Pulmonary artery endothelial cell (primary cell): ENCODE measurements around the gene OSER1. TPM values are rescaled to one million over a fixed set of nuclear protein-coding genes. Genes with fewer than 3 reads are reported as not detected.
A peak's percentile ranks its signal among the peaks of the same experiment; 100 is the strongest.
"Not testable (repeated sequence)": the region's sequence is repeated elsewhere in the genome, so short reads cannot be mapped to it uniquely, and the experiment has no call there.

Source experiments
- DNase-seq: peaks from one replicate; pipeline ENCODE4 v3.0.0-alpha.2; 2011; ENCODE audit warnings: low read depth, low spot score
- total RNA-seq: library from RNA; depleted of rRNA; stranded (reverse); fragments of >200 nt; gene quantifications from 2 replicates; pipeline ENCODE4 v1.2.3, GENCODE V29; 2014

The OSER1 gene
- total RNA-seq, result 36.1 and 46.4 TPM in 2 replicates

- peak; percentile 84 for DNase-seq
These were observed at the start of gene OSER1 for GRCh38 chr20:44210406-44211176. Gene OSER1, minus strand, starts transcription at chr20:44210771. Its CDS starts 3,814 bp downstream, at chr20:44206957.

DNA sequence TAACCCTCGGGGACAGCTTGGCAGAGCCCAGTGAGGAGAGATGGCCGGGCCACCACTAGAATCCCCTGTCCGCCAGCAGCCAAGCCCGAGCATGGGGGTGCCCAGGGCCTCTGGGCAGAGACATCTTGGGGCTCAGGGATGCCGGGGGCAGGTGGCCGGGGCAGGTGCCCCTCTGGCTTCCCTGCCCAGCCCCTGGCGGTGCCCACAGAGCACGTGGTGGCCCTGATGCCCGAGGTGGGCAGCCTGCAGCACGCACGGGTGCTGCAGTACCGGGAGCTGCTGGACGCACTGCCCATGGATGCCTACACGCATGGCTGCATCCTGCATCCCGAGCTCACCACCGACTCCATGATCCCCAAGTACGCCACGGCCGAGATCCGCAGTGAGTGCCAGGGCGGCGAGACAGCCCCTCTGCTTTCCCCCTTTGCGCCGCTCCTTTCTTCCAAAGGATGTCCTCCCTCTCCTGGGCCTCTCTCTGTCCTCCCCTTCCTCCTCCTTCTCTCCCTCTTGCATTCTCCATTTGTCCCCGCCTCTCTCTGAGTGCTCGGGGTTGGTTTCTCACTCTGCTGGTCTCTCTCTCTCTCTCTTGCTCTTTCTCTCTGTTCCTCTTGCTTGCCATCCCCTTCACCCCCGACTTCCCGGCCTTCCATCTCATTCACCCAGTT lies 47.8 kb upstream of the OSER1 start:
- no peak for DNase-seq

- no peak for DNase-seq
These were observed 46.4 kb upstream of the OSER1 start for GRCh38 chr20:44256961-44257360.

DNA sequence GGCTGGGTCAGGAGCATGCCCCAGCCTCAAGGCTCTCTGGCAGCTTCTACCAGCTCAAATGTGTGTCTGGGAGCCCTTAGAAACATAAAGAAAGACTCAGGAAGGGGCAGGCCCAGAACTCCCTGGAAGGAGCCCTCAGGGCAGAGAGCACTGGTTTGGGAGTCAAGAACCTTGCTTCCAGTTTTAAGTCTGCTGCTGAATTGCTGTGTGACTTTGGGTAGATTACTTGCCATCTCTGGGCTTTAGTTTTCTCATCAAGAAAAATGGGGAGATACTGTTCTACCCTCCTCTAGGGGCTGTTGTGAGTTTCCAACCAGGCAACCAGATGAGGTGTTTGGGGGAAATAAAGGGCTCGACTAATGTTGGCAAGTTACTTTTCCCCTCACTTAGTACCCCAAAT lies 45.4 kb upstream of the OSER1 start:
- no peak for DNase-seq

GRCh38 chr20:44254073-44254472 lies 43.5 kb upstream of the OSER1 start:
- DNase-seq, result no peak

DNA sequence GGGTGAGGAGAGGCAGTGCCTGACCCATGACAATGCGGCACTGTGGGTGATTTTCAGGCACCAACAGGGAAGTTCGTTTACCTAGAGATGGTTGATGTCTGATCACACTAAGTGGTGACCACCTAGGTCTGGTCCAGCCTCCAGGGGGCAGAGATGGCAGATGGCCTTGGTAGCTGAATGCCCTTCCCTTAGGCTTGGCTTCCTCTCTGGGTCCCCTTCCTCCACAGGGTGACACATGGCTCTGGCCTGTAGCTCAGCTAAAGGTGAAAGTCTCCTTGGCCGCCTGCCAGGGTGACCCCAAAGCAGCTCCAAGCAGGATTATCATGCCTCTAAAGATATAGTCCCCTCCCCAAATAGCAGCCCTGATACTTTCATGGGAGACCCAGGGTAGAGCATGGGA lies 43.0 kb upstream of the OSER1 start:
- no peak for DNase-seq

- no peak for DNase-seq
These were observed 40.7 kb upstream of the OSER1 start for GRCh38 chr20:44251284-44251683.

DNA sequence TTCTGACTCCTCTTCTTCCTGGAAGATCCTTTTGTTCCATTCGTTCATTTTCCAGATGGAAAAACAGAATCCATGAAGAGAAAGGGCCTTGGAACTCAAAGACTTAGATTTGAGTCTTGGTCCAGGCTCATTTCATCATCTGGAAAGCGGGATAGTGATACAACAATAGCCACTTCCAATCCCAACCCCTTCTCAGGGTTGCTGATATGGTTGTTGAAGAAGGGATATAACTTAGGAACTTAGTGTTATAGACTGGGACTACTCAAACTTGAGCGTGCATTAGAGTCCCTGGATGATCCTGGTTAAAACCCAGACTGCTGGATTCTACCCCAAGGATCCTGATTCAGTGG lies 37.8 kb upstream of the OSER1 start:
- no peak for DNase-seq

DNA sequence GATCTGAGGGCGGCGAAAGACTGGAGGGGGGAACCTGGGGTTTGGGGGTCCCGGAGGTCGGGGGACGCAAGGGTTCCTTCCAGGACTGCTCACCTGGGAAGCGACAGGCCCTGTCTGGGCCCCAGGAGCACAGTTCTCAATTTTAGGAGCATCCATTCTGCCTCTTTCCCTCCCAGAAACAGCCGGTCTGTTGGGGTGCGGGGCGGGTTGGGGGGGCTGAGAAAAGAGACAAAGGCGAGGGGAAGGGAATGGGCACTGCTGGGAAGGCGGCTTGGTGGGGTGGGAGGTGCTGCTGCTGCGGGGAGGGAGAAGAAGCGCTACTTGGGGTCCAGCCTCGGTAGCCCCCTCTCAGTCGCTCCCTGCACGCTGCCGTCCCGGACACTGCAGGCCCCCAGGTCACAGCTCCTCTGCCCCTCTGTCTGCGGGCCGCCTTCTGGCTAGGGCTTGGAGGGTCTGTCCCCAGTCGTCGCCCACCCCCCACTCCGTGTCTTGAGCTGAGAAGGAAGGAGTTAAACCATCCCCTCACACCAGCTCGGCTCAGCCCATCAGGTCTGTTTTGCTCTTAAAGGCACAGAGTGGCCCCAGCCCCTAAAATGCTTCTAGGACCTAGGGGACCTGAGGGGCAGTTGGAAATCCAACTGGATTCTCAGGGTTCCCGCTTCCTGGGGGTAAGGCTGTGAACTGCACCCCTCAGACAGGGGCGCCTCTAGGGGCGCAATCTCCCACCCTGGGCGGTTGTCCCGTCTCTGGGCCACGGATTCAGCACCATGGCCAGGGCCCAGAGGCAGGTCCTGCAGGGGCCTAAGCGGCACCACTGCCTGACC lies 37.2 kb upstream of the OSER1 start:
- DNase-seq, result no peak

DNA sequence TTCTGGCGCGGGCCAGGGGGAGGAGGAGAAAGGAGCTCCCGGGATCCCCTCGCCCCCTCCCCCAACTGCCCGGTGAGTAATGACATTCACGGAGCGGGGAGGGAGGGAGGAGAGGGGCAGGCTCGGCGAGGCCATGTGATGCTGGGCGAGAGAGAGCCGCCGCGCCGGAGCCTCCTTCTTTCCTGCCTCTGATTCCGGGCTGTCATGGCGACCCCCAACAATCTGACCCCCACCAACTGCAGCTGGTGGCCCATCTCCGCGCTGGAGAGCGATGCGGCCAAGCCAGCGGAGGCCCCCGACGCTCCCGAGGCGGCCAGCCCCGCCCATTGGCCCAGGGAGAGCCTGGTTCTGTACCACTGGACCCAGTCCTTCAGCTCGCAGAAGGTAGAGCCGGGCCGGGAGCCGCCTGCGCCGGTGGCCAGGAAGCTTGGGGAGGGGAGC lies 36.6 kb upstream of the OSER1 start, which contains the start of gene GDAP1L1:
Gene GDAP1L1, plus strand, starts transcription at position 178 of the 441 bp plus-strand sequence. Its CDS starts 27 bp downstream, at position 205.
- DNase-seq, result no peak

DNA sequence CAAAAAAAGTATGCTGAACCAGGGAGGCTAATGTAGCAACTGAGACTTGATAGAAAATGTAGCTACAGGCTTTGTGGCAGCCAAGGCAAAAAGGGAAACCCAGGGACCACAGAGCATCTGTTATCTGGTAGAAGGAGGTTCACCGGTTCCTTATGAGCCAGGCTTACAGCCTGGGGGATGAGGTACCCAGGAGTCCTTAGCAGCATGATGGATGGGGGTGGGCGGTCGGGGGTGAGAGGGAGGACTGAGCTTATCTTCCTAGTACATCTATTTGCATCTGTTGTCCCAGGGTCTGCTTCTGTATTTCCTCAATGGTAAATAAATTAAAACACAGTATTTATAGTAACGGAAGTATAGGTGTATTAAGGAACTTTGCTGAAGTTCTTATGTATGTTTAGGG lies 35.4 kb upstream of the OSER1 start:
- no peak for DNase-seq

DNA sequence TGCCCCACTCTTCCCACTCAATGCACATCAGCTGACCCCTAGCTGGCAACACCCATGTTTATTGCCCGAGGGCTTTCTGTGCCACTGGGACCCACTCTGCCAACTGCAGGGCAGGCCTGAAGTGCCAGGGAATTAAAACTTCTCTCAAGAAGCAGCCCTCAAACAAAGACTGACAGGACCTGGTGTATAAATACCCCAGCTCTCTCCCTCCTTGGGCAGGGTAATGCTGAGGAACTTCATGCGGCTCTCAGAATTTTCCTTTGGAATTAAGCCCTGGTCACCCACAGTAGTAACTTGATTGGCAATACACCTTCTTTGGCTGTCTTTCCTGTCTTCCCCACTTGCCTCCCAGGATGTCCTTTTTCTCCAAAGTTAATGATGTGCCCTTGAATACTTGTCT lies 31.2 kb upstream of the OSER1 start:
- DNase-seq, result no peak

- not testable (repeated sequence) for DNase-seq
These were observed 26.3 kb upstream of the OSER1 start for GRCh38 chr20:44236840-44237239.

DNA sequence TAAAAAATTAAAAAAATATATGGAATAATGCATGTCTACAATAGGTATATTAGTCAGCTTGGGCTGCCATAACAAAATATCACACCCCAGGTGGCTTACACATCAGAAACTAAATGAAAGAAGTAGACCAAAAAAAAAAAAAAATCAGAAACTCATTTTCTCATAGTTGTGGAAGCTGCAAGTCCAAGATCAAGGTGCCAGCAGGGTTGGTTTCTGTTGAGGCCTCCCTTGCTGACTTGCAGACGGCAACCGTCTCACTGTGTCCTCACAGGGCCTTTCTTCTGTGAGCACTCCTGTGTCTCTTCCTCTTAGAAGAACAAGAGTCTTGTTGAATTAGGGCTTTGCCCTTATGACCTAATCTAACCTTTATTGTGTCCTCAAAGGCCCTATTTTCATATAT lies 25.1 kb upstream of the OSER1 start:
- no peak for DNase-seq

DNA sequence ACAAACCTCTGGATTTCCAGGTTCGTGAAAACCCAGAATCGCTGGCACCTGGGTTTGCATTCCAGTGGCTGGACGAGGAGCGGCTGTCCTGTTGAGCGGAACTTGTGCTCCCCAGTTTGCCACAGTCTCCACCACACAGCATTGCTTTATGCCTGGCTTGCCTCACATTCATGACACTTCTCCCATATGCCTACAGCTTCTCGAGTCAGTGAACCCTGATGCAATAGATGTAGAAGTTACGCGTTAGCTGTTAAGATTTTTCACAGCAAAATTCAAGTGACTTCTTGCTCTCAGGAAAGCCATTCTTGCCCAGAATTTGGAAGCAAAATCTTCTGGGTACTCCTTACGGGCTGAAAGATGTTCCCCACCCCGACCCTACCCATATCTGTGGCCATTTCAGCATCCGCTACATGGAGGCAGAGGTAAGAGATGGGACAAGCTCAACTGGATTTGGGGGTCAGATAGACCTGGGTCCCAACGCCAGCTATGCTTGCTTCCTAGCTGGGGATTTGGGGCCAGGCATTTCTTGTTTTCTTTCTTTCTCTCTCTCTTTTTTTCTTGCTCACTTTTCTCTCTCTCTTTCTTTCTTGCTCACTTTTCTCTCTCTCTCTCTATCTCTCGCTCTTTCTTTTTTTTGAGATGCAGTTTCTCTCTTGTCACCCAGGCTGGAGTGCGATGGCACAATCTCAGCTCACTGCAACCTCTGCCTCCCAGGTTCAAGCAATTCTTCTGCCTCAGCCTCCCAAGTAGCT lies 24.2 kb upstream of the OSER1 start:
- DNase-seq, result no peak

GRCh38 chr20:44233436-44234016 lies 23.0 kb upstream of the OSER1 start:
- DNase-seq, result no peak

DNA sequence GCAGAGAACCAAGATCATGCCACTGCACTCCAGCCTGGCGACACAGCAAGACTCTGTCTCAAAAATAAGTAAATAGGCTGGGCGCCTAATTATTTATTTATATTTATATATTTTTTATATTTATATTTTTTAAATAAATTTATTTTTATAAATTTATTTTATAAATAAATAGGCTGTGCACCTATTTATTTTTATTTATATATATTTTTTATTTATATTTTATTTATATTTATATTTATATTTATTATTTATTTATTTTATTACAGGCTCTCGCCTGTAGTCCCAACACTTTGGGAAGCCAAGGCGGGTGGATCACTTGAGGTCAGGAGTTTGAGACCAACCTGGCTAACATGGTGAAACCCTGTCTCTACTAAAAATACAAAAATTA lies 21.9 kb upstream of the OSER1 start:
- not testable (repeated sequence) for DNase-seq

GRCh38 chr20:44231713-44232468 lies 21.3 kb upstream of the OSER1 start:
- no peak for DNase-seq

DNA sequence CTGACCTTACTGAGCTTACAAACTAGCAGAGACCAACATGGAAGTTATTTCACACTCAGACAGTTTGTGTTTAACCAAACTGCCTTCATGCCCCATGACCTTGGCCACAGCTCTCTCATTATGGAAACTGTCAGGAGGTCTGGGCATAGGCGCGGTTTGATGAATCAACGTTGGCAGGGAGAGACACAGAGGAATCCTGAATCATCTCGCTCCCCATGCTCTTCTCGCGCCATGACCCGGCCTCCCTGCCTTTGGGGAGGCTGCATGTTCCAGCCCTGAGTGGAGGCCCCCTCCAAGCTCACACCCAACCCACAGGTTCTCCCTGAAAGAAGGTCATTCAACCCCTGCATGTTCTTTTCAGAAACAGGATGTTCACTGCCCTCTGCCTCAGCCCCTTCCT lies 20.6 kb upstream of the OSER1 start:
- DNase-seq, result no peak
